Thymus (tissue), 11 donors: ENCODE measurements around the gene TNK1. TPM values are rescaled to one million over a fixed set of nuclear protein-coding genes. Genes with fewer than 3 reads are reported as not detected.

ENCODE experiments used
- DNase-seq, 9 donors: peaks; one replicate each; pipeline ENCODE4 v3.0.0-alpha.2; 2013; ENCODE audit warnings: low spot score in 9 of 9, low read depth in 6 of 9, missing footprints in 1 of 9
- H3K27ac ChIP-seq, 2 donors: one replicate each; pipeline ENCODE4 v1.5.1; 2013; ENCODE audit warnings: control low read depth in 1 of 2, low read depth in 1 of 2, low read length in 1 of 2, mild to moderate bottlenecking in 1 of 2, moderate library complexity in 1 of 2
- H3K27me3 ChIP-seq, 2 donors: one replicate each; pipeline ENCODE4 v1.5.1; 2013; ENCODE audit warnings: low read length in 1 of 2; ENCODE audit not compliant: control insufficient read depth in 2 of 2, insufficient read depth in 1 of 2
- H3K36me3 ChIP-seq, 2 donors: one replicate each; pipeline ENCODE4 v1.5.1; 2013; ENCODE audit warnings: low read length in 1 of 2, mild to moderate bottlenecking in 1 of 2, moderate library complexity in 1 of 2; ENCODE audit not compliant: control insufficient read depth in 2 of 2, insufficient read depth in 2 of 2
- H3K4me1 ChIP-seq, 2 donors: one replicate each; pipeline ENCODE4 v1.5.1; 2013; ENCODE audit warnings: low read length in 2 of 2; ENCODE audit not compliant: control insufficient read depth in 2 of 2, insufficient read depth in 2 of 2
- H3K4me3 ChIP-seq, 2 donors: one replicate each; pipeline ENCODE4 v1.5.1; 2013; ENCODE audit warnings: low read length in 2 of 2, control low read depth in 1 of 2, mild to moderate bottlenecking in 1 of 2
- H3K9me3 ChIP-seq, 2 donors: one replicate each; pipeline ENCODE4 v1.5.1; 2013; ENCODE audit warnings: low read length in 1 of 2, mild to moderate bottlenecking in 1 of 2; ENCODE audit not compliant: control insufficient read depth in 2 of 2, insufficient read depth in 1 of 2
- WGBS: extraction: QIAGEN DNeasy Blood & Tissue Kit; methylation state at CpG from one replicate; pipeline ENCODE4 v1.1.7; 2013; 5-methylcytosine and 5-hydroxymethylcytosine counted together
- polyA plus RNA-seq: library from polyadenylated mRNA; stranded (reverse); fragments of 200-250 nt; gene quantifications from one replicate; pipeline ENCODE4 v1.2.3, GENCODE V29; 2013
- total RNA-seq: library from RNA; stranded (reverse); fragments of 120-200 nt; gene quantifications from one replicate; pipeline ENCODE4 v1.2.4, GENCODE V29; 2013
- donor health status: healthy.

The TNK1 gene
- total and polyA plus RNA-seq, 2 donors, result 1.8 to 7.2 TPM

DNA sequence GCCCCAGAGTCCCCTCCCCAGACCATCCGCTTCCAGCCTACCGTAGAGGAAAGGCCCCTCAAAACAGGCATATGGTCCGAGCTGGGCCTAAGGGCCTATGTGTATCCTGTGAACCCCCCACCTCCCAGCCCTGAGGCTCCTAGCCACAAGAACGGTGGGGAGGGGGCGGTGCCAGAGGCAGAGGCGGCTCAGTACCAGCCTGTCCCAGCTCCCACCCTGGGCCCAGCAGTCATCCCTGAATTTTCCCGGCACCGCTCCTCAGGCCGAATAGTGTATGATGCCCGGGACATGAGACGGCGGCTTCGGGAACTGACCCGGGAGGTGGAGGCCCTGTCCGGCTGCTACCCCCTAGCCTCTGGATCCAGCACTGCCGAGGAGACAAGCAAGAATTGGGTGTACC is 40.3 kb downstream of the TNK1 start:
- no peaks in the 10 kb centered on the region for H3K4me1 ChIP-seq
- DNase-seq, result no peak
- no peak overlapping the region for H3K4me3 ChIP-seq
- no peaks in the 10 kb centered on the region for H3K36me3 ChIP-seq
- no peaks in the 10 kb centered on the region for H3K9me3 ChIP-seq
- no peak overlapping the region for H3K27ac ChIP-seq
- H3K27me3 ChIP-seq, result peaks cover 0 to 3% of the 10 kb centered on the region in 2 donors
- 97% methylated on average over 16 of the region's 16 CpGs for WGBS

DNA sequence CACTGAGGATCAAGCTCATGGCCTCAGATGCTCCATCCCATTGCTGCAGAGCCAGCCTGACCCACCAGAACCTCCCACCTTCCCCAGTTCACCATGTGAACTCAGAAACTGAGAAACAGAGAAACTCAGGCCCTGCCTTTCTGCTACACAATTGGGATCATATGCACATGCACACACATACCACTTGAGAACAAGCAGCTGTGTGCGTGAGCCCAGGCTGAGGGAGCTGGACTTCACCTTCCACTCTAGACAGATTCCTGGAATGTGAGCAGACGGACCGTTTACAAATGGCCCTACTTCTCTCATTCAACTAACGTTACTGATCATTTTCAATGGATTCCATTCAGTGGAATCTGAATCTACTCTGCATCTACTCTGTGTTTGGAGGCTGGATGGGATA is 42.8 kb downstream of the TNK1 start:
- Histone ChIP-seq H3K27ac (no peak overlapping the region), H3K27me3 (peaks cover 0 to 3% of the 10 kb centered on the region in 2 donors), H3K4me1 (no peaks in the 10 kb centered on the region), H3K36me3 (no peaks in the 10 kb centered on the region), H3K4me3 (no peak overlapping the region), H3K9me3 (no peaks in the 10 kb centered on the region)
- WGBS, result 92% methylated on average over 4 of the region's 4 CpGs
- DNase-seq, result no peak

DNA sequence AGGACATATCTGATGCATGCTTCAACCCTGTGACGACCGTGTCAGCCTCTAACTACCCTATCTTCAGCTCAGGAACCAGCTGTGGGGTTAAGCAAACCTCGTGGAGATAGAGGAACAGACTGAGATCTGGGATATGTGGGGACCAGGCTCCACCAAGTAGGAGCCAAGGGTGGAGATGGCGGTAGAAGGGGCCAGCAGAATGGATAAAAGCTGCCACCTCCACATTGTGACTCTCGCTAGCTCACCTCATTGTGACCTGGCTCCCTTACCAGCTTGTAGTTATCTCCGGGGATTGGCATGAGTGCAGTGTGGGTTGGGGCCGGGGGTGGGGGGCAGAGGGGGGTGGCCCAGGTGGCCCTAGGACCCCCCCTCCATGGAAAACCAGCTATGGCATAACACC is 44.4 kb downstream of the TNK1 start, which contains the start of gene SPEM2:
Gene SPEM2 (plus strand): TSS at position 301 of the 400 bp plus-strand sequence. CDS start 73 bp downstream, at position 374.
- Histone ChIP-seq H3K27ac (no peak within 1 kb of the TSS), H3K27me3 (peaks cover 0 to 6% of the 10 kb centered on the region in 2 donors)
- WGBS, result 88% methylated on average over 7 of the region's 7 CpGs

DNA sequence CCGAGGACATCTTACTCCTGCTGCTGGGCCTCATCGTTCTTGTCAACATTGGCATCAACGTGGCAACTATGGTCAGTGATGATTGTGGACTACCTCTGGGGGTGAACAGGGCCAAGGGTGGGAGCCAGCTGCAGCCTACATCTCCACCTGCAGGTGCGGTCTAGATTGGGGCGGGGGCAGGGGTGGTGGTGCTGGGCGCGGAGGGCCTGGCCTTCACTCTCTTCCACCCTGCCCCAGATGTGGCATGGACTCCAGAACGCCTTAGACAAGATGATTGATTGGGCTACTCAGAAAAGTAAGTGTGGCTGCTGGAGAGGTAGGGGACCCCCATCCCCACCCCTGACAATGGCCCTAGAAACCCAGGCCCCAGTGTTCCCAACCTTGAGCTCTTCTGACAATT is 44.9 kb downstream of the TNK1 start:
- no peaks in the 10 kb centered on the region for H3K4me1 ChIP-seq
- H3K9me3 ChIP-seq, result no peaks in the 10 kb centered on the region
- H3K4me3 ChIP-seq, result no peak overlapping the region
- no peak for DNase-seq
- peaks cover 0 to 6% of the 10 kb centered on the region in 2 donors for H3K27me3 ChIP-seq
- 91% methylated on average over 8 of the region's 8 CpGs for WGBS
- H3K27ac ChIP-seq, result no peak overlapping the region
- H3K36me3 ChIP-seq, result no peaks in the 10 kb centered on the region

More for the DNA sequence above, 44.4 kb downstream of the TNK1 start, which contains the start of gene SPEM2:
- H3K36me3 ChIP-seq, result no peaks in the 10 kb centered on the region
- DNase-seq, result no peak
- no peaks in the 10 kb centered on the region for H3K9me3 ChIP-seq
- H3K4me3 ChIP-seq, result no peak within 1 kb of the TSS
- H3K4me1 ChIP-seq, result no peaks in the 10 kb centered on the region

DNA sequence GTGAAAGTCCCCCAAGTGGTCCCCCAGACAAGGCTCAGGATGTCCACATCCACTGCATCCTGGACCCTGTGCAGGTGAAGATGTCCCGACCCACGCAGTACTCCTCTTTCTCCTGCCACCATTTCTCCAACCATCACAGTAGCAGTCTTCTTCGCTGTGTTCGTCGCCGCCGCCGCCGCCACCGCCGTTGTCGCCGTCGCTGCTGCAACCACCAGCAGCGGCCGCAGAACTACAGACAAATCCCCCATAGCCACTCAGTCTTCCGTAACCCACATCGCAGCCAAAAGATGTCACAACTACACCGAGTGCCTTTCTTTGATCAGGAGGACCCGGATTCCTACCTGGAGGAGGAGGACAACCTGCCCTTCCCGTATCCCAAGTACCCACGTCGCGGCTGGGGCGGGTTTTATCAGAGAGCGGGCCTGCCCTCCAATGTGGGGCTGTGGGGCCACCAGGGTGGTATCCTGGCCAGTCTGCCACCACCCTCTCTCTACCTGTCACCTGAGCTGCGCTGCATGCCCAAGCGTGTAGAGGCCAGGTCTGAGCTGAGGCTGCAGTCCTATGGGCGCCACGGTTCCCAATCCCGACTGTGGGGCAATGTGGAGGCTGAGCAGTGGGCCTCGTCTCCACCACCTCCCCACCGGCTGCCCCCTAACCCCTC is 45.4 kb downstream of the TNK1 start:
- Histone ChIP-seq H3K4me1 (no peaks in the 10 kb centered on the region), H3K27ac (no peak overlapping the region), H3K4me3 (no peak overlapping the region), H3K27me3 (peaks cover 0 to 6% of the 10 kb centered on the region in 2 donors), H3K9me3 (no peaks in the 10 kb centered on the region), H3K36me3 (no peaks in the 10 kb centered on the region)
- 96% methylated on average over 33 of the region's 33 CpGs for WGBS
- no peak for DNase-seq

DNA sequence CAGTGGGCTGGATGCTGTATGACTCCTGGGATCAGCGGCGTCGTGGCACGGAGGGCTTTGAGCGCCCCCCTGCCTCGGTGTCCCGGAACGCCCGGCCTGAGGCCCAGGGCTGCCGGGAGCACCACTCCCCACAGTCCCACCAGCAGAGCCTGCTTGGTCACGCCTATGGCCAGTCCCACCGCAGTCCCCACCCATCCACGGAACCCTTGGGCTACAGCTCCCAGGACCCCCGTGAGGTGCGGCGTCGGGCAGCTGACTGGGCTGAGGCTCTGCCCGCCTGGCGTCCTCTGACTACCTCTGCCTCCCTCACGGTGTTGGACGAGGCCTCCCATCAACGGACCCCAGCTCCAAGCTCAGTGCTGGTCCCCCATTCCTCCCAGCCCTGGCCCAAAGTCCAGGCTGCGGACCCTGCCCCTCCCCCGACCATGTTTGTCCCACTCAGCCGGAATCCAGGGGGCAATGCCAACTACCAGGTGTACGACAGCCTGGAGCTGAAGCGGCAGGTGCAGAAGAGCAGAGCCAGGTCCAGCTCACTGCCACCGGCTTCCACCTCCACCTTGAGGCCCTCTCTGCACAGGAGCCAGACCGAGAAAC is 46.1 kb downstream of the TNK1 start:
- H3K27me3 ChIP-seq, result peaks cover 0 to 6% of the 10 kb centered on the region in 2 donors
- no peak overlapping the region for H3K4me3 ChIP-seq
- H3K27ac ChIP-seq, result no peak overlapping the region
- H3K4me1 ChIP-seq, result no peaks in the 10 kb centered on the region
- no peak for DNase-seq
- H3K9me3 ChIP-seq, result no peaks in the 10 kb centered on the region
- no peaks in the 10 kb centered on the region for H3K36me3 ChIP-seq
- 97% methylated on average over 29 of the region's 29 CpGs for WGBS

DNA sequence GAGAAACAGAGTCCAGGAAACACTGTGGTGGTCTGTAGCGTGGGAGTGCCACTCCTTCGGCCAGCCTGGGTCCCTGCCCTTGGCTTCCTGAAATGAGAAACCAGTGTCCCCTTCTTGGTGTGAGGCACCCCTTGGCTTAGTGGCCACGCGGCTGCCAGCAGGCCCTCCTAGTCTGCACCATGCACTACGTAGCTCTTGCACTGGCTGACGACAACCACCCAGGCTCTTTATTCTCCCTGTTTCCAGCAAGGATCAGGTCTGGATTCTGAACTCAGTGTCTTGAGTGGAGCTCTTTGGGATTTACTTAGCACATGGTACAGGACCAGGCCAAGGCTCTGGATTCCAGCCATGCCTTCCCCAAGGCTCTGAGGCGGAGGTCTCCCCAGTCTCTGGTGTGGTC is 46.7 kb downstream of the TNK1 start:
- Histone ChIP-seq H3K4me3 (no peak overlapping the region), H3K36me3 (no peaks in the 10 kb centered on the region), H3K9me3 (no peaks in the 10 kb centered on the region), H3K4me1 (no peaks in the 10 kb centered on the region), H3K27me3 (peaks cover 0 to 6% of the 10 kb centered on the region in 2 donors), H3K27ac (no peak overlapping the region)
- WGBS, result 96% methylated on average over 7 of the region's 7 CpGs
- DNase-seq, result no peak

DNA sequence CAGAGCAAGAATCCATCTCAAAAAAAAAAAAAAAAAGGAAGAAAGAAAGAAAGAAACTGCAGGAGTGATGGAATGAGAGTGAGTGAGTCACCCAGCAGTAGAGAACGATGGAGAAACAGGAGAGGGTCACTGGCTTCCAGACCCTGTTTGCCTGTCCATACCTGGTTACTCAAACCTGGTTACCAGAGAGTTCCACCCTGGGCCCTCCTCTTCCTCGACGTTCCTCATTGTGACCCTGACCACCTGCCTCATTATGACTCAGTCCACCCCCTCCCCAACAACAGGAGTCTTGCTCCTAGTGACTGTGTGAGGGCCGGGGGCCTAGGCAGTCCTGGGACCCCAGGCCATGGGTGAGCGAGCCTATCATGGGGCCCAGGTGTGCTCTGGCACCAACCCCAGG is 47.7 kb downstream of the TNK1 start, which contains the start of gene SPEM3:
Gene SPEM3 (plus strand): TSS at position 301 of the 400 bp plus-strand sequence. CDS start 46 bp downstream, at position 347.
- DNase-seq, result no peak
- WGBS, result 91% methylated on average over 5 of the region's 5 CpGs
- H3K27ac ChIP-seq, result no peak within 1 kb of the TSS
- H3K4me1 ChIP-seq, result no peaks in the 10 kb centered on the region
- H3K4me3 ChIP-seq, result no peak within 1 kb of the TSS
- H3K36me3 ChIP-seq, result no peaks in the 10 kb centered on the region
- H3K27me3 ChIP-seq, result peaks cover 0 to 6% of the 10 kb centered on the region in 2 donors
- no peaks in the 10 kb centered on the region for H3K9me3 ChIP-seq

DNA sequence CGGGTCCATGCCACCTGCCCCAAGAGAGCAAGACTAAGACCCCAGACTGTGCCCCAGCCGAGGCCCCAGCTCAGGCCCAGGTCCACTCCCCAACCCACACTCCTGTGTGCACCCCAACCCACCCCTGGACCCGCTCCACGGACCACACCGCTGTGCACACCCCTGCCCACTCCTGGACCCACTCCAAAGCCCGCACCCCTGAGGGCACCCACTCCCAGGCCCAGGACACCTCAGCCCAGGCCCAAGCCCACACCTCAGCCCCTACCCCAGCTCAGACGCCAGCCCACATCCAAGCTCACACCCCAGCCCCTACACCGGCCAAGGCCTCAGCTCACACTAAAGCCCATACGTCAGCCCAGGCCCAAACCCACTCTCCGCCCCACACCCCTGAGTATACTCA is 48.8 kb downstream of the TNK1 start:
- 97% methylated on average over 10 of the region's 10 CpGs for WGBS
- peaks cover 0 to 6% of the 10 kb centered on the region in 2 donors for H3K27me3 ChIP-seq
- H3K9me3 ChIP-seq, result no peaks in the 10 kb centered on the region
- H3K4me1 ChIP-seq, result no peaks in the 10 kb centered on the region
- no peak overlapping the region for H3K4me3 ChIP-seq
- no peak for DNase-seq
- no peak overlapping the region for H3K27ac ChIP-seq
- H3K36me3 ChIP-seq, result no peaks in the 10 kb centered on the region
